Measurements from ENCODE around the gene FOXJ2.
"Not testable (repeated sequence)": the region's sequence is repeated elsewhere in the genome, so short reads cannot be mapped to it uniquely, and the experiment has no call there.

FOXJ2 gene

GRCh38 chr12:8028267-8028666, 4.2 kb upstream of the FOXJ2 start:
- in situ Hi-C loops (cut with MboI; ENCODE audit: low sequenced_read_pairs): no loop called here

GRCh38 chr12:8030189-8030588, 2.3 kb upstream of the FOXJ2 start:
- in situ Hi-C loops (cut with MboI; ENCODE audit: low sequenced_read_pairs): no loop called here

DNA sequence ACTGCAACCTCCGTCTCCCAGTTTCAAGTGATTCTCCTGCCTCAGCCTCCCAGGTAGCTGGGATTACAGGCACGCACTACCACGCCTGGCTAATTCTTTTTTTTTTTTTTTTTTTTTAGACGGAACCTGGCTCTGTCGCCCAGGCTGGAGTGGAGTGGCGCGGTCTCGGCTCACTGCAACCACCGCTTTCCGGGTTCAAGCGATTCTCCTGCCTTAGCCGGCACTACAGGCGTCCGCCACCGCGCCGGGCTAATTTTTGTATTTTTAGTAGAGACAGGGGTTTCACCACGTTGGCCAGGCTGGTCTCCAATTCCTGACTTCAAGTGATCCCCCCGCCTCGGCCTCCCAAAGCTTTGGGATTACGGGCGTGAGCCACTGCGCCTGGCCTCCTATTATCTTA, 1.5 kb upstream of the FOXJ2 start:
- in situ Hi-C loops (cut with MboI; ENCODE audit: low sequenced_read_pairs): not testable (repeated sequence)

- in situ Hi-C loops (cut with MboI; ENCODE audit: low sequenced_read_pairs): no loop called here
These were observed 659 bp upstream of the FOXJ2 start for GRCh38 chr12:8031872-8032241.

GRCh38 chr12:8033153-8034044, 883 bp downstream of the FOXJ2 start:
- in situ Hi-C loops (cut with MboI; ENCODE audit: low sequenced_read_pairs): no loop called here

- in situ Hi-C loops (cut with MboI; ENCODE audit: low sequenced_read_pairs): no loop called here
These were observed 2.3 kb downstream of the FOXJ2 start for GRCh38 chr12:8034802-8035201.

- in situ Hi-C loops (cut with MboI; ENCODE audit: low sequenced_read_pairs): no loop called here
These were observed 3.0 kb downstream of the FOXJ2 start for GRCh38 chr12:8035440-8036010.

DNA sequence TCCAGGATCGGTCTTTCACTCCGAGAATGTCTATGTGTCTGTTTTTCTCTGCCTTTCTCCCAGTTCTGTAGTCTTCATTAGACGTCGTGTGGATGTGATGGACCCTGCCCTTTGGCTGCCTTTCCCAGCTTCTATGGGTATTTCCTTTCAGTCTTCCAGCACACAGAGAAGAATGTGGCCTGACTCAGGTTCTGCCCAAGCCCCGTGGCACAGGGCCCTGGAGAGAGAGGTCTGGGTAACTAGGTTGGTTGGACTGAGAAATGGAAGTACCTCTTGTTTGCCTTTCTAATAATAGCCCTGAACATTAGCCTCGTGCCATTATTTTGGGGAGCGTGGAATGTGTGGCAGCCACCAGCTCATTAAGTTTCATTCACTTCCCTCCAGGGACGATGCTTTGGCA, 3.8 kb downstream of the FOXJ2 start:
- in situ Hi-C loops (cut with MboI; ENCODE audit: low sequenced_read_pairs): no loop called here

DNA sequence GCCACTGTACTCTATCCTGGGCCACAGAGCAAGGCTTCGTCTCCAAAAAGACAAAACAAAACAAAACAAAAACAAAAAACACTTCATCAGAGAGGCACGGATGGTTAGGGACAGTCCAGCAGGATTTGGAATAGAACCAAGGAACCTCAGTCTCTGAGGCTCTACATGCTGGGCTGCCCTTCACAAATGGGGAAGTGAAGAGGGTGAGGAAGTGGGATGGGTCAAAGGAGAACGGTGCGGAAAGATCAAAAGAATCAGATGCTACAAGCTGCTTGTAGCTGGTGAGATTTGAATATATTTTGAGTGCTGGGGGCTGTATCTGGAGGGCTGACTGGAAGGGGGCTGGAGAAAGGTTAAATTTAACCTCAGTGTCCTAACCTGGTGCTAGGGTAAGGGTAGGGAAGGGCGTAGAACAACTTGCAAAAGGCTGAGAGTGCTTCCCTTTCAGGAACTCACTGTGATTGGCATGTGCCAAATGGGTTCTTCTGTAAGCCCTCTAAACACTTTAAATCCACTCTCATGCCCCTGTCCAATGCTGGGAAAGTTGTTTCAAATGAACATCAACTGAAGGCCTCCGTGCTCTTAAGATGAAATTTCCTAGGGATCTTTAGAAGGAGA, 4.6 kb downstream of the FOXJ2 start:
- in situ Hi-C loops (cut with MboI; ENCODE audit: low sequenced_read_pairs): no loop called here

DNA sequence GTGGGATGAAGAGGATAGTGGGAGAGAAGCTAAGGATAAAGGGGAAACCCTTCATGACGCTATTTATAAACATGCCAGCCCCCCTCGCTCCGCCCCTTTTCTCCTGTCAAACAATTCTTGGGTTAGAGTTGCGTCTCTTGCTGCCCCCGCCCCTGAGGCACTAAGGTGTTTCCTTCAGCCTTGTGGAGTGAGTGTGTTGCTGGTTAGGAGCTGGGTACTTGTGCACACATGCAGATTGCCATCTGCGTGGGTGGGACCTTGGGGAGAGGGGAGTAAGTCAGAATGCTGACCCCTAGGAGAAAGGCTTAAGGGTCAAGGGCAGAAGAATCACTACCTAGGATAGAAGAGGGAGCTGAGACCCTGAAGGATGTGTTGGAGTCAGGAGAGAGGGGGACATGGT, 5.4 kb downstream of the FOXJ2 start:
- in situ Hi-C loops (cut with MboI; ENCODE audit: low sequenced_read_pairs): no loop called here

DNA sequence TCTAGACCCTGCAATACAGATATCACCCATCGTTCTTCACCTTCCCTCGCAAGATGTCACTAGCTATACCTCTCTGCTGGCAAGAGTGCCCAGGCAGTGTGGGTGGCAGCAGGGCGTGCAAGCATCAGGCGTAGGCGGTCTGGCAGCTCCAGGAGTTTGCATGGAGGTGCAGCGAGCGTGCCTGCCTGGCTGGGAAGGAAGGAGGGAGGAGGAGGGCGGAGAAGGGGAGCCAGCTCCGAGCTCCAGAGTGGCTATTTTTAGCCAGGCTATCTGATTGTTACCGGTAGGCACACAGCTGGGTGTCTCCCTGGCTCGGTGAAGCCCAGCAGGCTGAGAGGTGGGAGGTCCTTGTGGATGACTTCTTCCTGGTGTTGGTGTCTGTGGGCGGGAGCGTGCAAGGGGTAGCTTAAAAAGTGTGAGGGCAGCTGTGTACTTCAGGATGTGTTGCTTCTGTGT, 6.2 kb downstream of the FOXJ2 start:
- in situ Hi-C loops (cut with MboI; ENCODE audit: low sequenced_read_pairs): no loop called here

- in situ Hi-C loops (cut with MboI; ENCODE audit: low sequenced_read_pairs): no loop called here
These were observed 8.3 kb downstream of the FOXJ2 start for GRCh38 chr12:8040791-8041190.

GRCh38 chr12:8045952-8046944, 13.7 kb downstream of the FOXJ2 start:
- in situ Hi-C loops (cut with MboI; ENCODE audit: low sequenced_read_pairs): no loop called here

DNA sequence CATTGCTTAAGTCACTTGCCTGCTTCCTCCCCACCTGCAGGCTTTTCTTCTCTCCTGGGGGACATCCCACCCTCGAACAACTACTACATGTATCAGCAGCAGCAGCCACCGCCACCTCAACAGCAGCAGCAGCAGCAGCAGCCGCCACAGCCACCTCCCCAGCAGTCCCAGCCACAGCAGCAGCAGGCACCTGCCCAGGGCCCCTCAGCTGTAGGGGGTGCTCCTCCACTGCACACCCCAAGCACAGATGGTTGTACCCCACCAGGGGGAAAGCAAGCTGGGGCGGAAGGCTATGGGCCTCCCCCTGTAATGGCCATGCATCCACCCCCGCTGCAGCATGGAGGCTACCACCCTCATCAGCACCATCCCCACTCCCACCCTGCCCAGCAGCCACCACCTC, 15.3 kb downstream of the FOXJ2 start:
- in situ Hi-C loops (cut with MboI; ENCODE audit: low sequenced_read_pairs): no loop called here

- in situ Hi-C loops (cut with MboI; ENCODE audit: low sequenced_read_pairs): no loop called here
These were observed 16.4 kb downstream of the FOXJ2 start for GRCh38 chr12:8048906-8049305.

GRCh38 chr12:8050600-8051250, 18.2 kb downstream of the FOXJ2 start:
- in situ Hi-C loops (cut with MboI; ENCODE audit: low sequenced_read_pairs): no loop called here

DNA sequence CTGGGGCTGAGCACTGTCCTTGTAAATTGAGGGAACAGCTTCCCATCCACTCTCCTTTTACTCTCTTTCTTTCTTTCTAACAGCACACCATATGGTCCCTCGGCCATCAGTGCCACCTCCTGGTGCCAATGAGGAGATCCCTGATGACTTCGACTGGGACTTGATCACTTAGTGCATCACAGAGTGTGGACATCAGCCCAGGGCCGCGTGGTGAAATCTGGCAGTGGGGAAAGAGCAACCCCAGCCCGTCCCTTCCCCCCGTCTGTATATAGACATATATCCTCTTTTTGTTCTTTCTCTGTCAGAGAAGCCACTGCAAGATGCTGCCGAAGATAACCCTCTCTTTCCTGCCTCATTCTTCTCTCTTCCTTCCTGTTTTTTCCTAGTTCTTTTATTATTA, 20.2 kb downstream of the FOXJ2 start:
- in situ Hi-C loops (cut with MboI; ENCODE audit: low sequenced_read_pairs): no loop called here

DNA sequence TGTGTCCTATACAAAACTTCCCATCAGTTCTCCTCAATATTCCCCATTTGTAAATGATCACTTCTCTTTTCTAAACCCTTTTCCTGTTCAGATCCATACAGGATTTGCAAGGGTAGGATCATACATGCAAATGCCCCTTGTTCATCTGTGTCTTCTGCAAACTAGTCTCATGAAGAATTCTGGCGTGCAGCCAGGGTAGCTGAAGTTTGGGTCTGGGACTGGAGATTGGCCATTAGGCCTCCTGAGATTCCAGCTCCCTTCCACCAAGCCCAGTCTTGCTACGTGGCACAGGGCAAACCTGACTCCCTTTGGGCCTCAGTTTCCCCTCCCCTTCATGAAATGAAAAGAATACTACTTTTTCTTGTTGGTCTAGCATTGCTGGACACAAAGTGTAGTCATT, 22.3 kb downstream of the FOXJ2 start:
- in situ Hi-C loops (cut with MboI; ENCODE audit: low sequenced_read_pairs): no loop called here

DNA sequence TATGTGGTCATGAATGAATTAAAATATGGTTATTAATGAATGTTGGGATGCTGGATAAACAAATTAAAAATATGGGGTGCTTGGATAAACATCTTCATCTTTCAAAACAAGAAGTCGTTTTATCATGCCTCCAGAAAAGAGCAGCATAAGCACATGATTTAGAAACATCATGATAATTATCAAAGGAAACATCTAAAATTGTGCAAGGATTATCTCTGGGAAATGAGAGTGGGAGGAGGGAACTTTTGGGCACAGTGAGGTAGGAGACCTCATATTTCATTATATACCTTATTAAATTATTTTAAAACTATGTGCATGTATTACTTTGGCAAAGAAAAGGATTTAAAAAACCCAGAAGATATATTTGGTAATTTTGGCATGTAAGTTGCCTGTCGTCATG, 24.8 kb downstream of the FOXJ2 start:
- in situ Hi-C loops (cut with MboI; ENCODE audit: low sequenced_read_pairs): no loop called here

GRCh38 chr12:8057839-8058238, 25.3 kb downstream of the FOXJ2 start:
- in situ Hi-C loops (cut with MboI; ENCODE audit: low sequenced_read_pairs): no loop called here

Data from HL-60/S4 treated with retinoic acid at 250 ng/mL for 4 days and 3 days (cell line).